Amniotic stem cell (primary cell): Measurements from ENCODE around the gene ZNF232.
"Not testable (repeated sequence)": the region's sequence is repeated elsewhere in the genome, so short reads cannot be mapped to it uniquely, and the experiment has no call there.

Source experiments
- DNase-seq: peaks from one replicate; lab custom pipeline; 2025; lab: John Stamatoyannopoulos, UW

Gene ZNF232

GRCh38 chr17:5129770-5130169, 18.1 kb upstream of the ZNF232 start:
- DNase-seq, result not testable (repeated sequence)

GRCh38 chr17:5128905-5129535, 17.3 kb upstream of the ZNF232 start:
- DNase-seq, result no peak

GRCh38 chr17:5128387-5128786, 16.7 kb upstream of the ZNF232 start:
- not testable (repeated sequence) for DNase-seq

- no peak for DNase-seq
These were observed 16.2 kb upstream of the ZNF232 start for GRCh38 chr17:5127910-5128309.

- no peak for DNase-seq
These were observed 15.2 kb upstream of the ZNF232 start for GRCh38 chr17:5126719-5127488.

GRCh38 chr17:5124896-5125295, 13.2 kb upstream of the ZNF232 start:
- not testable (repeated sequence) for DNase-seq

- DNase-seq, result not testable (repeated sequence)
These were observed 12.6 kb upstream of the ZNF232 start for GRCh38 chr17:5124125-5124760.

GRCh38 chr17:5123343-5124124, 11.9 kb upstream of the ZNF232 start:
- DNase-seq, result no peak

GRCh38 chr17:5122586-5123342, 11.1 kb upstream of the ZNF232 start:
- DNase-seq, result no peak

GRCh38 chr17:5122056-5122455, 10.4 kb upstream of the ZNF232 start:
- DNase-seq, result not testable (repeated sequence)

GRCh38 chr17:5121186-5121841, 9.6 kb upstream of the ZNF232 start:
- DNase-seq, result no peak

GRCh38 chr17:5120436-5121185, 8.9 kb upstream of the ZNF232 start:
- DNase-seq, result not testable (repeated sequence)

- no peak for DNase-seq
These were observed 8.4 kb upstream of the ZNF232 start for GRCh38 chr17:5120036-5120435.

- no peak for DNase-seq
These were observed 6.5 kb upstream of the ZNF232 start for GRCh38 chr17:5118219-5118618.

GRCh38 chr17:5115673-5116651, 4.3 kb upstream of the ZNF232 start, which contains the start of gene USP6:
Gene USP6, plus strand, starts transcription at chr17:5116032. Its CDS starts 14,336 bp downstream, at chr17:5130368.
- no peak for DNase-seq

GRCh38 chr17:5110816-5111215, 862 bp downstream of the ZNF232 start:
- DNase-seq, result no peak

- DNase-seq, result no peak
These were observed 10.8 kb downstream of the ZNF232 start for GRCh38 chr17:5100832-5101231.

GRCh38 chr17:5099271-5099670, 12.4 kb downstream of the ZNF232 start:
- DNase-seq, result no peak
